Astrocyte (in vitro differentiated cells and primary cell): Measurements from ENCODE around the gene CIZ1.

ENCODE experiments used
- EZH2 ChIP-seq: IDR thresholded peaks from 2 replicates; pipeline ENCODE4 v1.6.1; 2012; ENCODE audit warnings: mild to moderate bottlenecking, low read length, inconsistent platforms; ENCODE audit not compliant: insufficient read depth
- TF ChIP-seq, protein P1 (sequence below): IDR thresholded peaks from 2 replicates; pipeline ENCODE4 v1.5.1; 2011; ENCODE audit warnings: low read depth, mild to moderate bottlenecking, inconsistent platforms, low read length, moderate library complexity; ENCODE audit not compliant: insufficient read depth

- TF ChIP-seq, protein P1, sequence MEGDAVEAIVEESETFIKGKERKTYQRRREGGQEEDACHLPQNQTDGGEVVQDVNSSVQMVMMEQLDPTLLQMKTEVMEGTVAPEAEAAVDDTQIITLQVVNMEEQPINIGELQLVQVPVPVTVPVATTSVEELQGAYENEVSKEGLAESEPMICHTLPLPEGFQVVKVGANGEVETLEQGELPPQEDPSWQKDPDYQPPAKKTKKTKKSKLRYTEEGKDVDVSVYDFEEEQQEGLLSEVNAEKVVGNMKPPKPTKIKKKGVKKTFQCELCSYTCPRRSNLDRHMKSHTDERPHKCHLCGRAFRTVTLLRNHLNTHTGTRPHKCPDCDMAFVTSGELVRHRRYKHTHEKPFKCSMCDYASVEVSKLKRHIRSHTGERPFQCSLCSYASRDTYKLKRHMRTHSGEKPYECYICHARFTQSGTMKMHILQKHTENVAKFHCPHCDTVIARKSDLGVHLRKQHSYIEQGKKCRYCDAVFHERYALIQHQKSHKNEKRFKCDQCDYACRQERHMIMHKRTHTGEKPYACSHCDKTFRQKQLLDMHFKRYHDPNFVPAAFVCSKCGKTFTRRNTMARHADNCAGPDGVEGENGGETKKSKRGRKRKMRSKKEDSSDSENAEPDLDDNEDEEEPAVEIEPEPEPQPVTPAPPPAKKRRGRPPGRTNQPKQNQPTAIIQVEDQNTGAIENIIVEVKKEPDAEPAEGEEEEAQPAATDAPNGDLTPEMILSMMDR: no peak
- TF ChIP-seq EZH2: no peak
These were observed 25.2 kb downstream of the CIZ1 start for GRCh38 chr9:128166169-128166568.
